ENCODE measurements around the gene ALKBH1.
A peak's percentile ranks its signal among the peaks of the same experiment; 100 is the strongest.
"Not testable (repeated sequence)": the region's sequence is repeated elsewhere in the genome, so short reads cannot be mapped to it uniquely, and the experiment has no call there.

Gene ALKBH1, protein sequence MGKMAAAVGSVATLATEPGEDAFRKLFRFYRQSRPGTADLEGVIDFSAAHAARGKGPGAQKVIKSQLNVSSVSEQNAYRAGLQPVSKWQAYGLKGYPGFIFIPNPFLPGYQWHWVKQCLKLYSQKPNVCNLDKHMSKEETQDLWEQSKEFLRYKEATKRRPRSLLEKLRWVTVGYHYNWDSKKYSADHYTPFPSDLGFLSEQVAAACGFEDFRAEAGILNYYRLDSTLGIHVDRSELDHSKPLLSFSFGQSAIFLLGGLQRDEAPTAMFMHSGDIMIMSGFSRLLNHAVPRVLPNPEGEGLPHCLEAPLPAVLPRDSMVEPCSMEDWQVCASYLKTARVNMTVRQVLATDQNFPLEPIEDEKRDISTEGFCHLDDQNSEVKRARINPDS

DNA sequence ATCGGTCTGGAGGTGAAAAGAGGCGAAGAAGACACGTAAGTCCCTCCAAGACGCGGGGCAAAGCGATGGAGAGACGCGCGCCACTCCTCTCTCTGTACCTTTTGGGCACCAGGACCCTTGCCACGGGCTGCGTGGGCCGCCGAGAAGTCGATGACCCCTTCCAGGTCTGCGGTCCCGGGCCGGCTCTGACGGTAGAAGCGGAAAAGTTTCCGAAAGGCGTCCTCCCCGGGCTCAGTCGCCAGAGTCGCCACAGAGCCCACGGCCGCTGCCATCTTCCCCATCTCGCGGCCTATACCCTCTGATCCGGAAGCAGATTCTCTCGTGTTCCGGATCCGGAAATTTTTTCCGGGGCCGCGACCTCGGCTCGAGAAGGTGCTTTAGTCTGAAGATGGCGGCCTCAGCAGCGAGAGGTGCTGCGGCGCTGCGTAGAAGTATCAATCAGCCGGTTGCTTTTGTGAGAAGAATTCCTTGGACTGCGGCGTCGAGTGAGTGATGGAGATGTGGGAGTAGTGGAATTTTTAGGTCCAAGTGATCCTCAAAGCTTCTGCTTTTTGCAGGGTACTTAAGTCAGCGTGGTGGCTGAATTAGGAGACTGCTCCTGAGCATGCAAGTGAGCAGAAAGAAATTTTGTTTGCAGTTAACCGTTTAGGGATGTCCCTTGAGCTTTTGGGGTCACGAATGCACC, at the start of gene ALKBH1, which contains the start of gene SLIRP:
ALKBH1 (minus strand) TSS at position 300 of the 685 bp plus-strand sequence; CDS start at position 281, 19 bp downstream.
SLIRP (plus strand) TSS at position 380 of the 685 bp plus-strand sequence; CDS start at position 389, 9 bp downstream.
- DNase-seq, result peak; percentile 66

DNA sequence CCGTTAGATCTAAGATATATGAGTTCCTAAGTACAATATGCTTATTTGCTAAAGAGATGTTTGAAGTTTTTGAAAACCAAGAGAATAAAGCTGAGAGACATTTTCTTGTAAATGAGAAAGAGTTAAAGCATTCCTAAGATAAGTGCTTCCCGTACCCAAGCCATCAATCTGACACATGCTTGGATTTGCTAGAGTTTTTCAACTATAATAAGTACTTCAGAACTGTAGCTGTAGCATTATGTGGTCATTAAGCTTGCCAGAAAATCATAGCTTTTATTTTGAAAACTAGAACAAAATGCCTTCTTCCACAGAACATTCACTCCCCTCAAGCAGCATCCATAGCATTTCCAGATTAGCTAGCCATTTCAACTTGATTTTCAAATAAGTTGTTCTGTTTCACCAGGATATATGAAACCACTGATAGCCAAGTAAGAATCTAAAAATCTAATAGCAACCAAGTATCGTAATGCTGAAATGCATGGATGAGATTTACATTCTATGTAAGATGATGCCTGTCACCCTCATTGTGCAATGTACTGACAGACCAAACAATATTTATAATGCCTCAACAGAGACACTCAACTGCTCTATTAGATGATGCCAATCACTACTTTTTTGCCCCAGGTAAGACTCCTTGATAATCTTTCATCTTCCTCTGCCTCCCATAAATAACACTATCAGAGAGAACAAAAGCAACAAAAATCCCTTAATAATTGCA, 45.1 kb upstream of the ALKBH1 start:
- DNase-seq, result no peak

DNA sequence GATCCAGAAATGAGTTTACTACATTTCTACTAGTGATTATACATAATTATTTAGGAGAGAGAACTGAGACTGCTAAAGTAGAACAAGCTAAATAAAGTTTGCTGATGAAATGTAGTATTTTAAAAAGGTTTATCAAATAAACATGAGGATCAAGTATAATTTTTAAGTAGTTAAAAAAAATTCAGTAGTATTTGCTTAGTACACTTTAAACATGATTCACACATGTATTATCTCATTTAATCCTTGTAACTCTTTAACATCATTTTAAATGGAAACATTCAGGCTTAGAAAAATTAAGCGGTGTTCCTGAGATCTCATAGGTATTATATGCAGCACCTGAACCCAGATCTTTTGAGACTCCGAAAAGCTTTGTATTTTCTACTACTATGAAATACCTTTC, 44.4 kb upstream of the ALKBH1 start:
- DNase-seq, result no peak

DNA sequence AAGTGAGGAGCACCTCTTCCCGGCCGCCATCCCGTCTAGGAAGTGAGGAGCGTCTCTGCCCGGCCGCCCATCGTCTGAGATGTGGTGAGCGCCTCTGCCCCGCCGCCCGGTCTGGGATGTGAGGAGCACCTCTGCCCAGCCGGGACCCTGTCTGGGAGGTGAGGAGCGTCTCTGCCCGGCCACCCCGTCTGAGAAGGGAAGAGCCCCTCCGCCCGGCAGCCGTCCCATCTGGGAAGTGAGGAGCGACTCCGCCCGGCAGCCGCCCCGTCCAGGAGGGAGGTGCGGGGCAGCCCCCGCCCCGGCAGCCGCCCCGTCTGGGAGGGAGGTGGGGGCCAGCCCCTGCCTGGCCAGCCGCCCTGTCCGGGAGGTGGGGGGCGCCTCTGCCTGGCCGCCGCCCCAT, 39.6 kb upstream of the ALKBH1 start:
- not testable (repeated sequence) for DNase-seq

DNA sequence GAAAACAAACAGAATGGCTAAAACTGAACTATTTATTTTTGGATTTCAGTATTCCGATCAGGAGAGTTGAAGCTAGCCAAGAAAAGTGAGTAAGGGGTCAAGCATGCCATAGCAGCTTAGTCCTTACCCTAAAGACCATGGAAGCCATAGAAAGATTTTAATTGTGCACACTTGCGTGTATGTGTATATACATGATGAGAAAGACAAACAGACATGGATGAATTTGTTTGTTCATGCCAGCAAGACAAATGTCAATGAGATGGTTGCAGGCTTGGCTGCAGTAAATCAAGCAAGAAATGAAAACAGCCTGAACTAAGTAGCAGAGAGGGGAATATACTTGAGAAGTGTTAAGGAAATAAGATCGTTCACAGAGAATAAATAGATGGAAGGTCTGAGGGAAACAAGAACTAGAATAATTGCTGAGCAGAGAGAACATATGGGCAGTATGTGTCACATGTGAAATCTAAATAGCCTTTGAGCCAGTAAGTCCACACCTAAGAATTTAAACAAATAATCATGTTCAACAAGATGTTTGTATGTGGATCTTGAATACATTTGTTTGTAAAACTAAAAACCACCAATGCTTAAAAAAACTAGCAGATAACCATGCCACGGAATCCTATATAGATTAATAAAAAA, 38.4 kb upstream of the ALKBH1 start:
- no peak for DNase-seq

DNA sequence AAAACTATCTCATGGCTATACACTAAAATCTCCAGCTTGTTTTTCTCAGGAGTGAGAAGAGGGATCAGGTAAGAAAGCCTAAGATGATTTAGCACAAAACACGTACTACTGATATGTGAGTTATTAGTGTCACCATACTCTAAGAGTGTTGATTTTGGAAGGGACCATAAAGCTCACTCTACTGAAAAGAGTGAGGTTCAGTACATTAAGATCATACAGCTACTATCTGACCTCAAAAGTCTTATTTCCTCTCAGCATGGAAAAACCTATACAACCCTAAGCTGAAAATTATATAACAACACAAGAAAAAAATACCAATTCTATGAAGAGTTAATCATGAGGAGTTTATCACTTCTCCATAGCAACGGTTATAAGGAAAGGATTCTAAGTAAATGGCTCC, 33.6 kb upstream of the ALKBH1 start:
- no peak for DNase-seq

DNA sequence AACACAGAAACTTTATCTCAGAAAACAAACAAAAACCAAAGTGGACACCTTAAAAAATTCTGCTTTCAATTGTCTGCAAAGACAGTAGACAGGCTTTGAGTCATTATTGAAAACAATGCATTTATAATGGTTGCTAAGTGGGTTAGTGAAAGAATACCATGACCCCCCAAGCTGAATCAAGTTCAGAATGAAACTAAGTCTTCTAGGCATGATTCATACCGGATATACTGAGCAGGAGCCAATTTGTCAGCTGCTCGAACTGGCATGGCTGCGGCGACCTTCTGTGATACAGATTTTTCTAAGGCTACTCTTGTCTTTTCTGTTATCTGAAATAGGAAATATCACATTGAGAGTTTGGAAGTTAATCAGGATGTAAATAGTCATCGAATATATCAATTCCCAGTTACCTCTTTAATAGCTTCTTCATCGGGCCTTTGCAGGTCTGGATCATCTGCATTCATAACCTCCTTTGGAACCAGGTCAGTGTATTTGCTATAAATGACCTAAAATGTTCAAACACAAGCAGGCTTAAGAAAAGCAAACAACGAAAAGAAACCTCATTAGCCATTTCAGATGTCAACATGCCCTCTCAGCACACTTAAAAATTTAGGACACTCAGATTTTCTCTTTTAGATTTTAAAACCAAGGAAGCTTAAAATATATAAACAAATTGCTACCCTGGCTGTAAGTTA, 30.9 kb upstream of the ALKBH1 start:
- DNase-seq, result no peak

DNA sequence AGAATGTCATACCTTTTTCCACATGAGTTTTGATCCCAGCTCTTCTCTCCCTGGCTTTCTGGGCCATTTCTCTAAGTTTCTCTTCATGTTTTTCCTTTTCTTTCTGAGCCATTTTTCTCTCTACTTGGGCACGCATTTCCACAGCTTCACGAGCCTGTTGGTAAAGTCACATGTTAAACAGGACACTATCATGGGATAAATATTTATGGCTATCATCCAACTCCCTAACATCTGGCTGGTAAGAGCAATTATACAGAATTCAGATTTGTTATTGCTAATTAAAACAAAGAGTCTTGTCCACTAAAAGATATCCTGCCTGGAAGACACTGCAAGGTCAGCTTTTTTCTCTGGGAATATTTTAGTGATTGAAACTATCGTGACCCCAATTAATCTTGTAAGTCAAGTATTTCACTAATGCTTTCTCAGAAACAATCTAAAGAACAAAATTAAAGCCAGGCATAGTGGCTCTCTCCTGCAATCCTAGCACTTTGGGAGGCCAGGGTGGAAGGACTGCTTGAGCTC, 23.2 kb upstream of the ALKBH1 start:
- DNase-seq, result no peak

DNA sequence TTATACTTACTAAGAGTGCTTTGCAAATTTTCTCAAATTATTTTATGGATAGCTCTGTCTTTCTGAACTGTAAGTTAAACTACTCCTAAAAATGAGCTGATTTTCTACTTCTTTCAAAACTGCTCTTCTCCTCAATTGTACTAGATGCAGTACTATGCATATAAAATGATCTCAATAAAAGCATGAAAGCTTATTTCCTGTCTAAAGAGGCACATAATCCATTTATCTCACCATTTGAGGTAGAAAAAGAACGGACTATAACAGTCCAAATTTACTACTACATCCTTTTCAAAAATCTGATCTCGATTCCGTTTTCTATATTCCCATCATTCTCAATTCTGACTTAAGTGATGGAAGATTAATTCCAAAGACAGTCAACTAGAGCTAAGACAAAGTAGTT, 14.5 kb upstream of the ALKBH1 start:
- DNase-seq, result no peak

DNA sequence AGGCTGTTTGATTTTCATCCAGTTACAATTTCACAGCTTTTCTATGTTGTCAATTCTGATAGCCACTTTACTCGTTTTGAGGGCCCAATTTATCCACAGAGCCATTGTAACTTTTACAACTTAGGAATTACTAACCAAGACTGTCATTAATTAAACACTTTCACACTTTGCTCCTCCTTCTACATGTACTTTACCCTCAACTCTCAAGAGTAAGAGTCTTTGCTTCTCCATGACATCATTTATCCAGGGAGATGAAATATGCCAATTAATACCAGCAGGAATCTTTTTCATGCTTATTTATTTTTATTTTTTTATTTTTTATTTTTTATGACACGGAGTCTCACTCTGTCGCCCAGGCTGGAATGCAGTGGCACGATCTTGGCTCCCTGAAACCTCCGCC, 13.6 kb upstream of the ALKBH1 start:
- no peak for DNase-seq

DNA sequence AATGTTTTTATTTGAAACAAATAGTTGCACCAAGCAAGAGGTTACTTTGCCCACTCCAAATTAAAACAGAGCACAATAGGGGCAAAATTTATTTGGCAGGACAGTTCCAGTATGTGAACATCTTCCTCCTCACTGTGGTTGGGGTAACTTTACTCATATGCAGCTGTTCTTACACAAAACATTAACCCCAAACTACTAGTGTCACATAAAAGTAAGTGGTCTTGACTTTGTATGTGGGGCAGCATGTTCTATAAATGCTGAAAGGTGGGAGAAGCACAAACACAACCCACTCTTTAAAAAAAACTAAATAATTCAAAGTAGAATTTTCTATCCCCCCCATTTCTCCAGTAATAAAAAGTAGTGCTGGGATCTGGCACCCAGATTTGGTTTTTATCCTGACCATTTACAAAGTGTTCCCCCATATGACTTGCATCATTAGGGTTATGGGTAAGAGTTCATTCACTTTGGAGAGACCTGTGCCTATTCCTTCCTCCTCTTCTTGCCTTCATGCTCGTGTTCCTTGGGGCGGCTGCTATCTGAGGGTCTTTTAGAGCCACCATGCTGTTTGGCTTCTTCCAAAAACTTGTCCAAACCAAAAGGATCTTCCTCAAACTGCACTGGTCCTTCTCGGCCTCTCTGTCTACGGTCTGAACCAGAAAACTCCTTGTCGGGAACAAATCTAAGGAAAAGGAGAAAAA, 9.9 kb upstream of the ALKBH1 start:
- no peak for DNase-seq

DNA sequence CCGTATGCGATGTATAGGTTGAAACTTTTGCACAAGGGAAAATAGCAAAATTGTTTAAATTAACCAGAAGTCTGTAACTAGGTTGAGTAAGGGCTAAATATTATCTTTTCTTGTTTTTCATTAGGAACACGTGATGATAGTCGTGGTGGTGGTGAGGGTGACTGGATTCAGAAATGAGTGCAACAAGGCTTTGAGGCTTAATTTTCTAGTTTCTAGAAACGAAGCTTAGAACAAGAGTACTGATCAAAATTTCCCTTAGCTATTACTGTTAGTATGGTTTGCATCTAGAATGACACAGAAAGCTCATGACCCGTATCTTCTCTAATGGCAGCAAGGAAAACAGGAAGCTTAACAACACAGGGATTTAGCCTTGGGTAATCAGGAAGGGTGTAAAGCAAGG, 7.1 kb upstream of the ALKBH1 start:
- no peak for DNase-seq

DNA sequence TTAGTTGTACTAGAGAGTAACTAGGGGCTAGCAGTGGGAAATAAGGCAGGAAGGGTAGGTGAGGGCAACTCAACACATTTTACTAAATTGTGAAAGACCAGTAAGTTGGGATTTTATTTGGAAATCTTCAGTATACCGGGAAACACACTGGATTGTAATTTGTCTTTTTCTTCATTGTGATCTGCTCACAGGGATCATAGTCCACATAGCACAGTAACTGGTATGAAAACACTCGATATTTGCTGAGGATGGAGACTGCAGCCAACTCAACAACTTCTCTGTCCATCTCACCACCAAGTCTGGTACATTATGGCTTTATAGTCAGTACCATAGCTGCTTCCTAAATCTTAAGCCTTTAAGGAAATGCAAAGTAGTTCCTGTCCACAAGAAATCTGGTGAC, 2.5 kb upstream of the ALKBH1 start:
- DNase-seq, result no peak

DNA sequence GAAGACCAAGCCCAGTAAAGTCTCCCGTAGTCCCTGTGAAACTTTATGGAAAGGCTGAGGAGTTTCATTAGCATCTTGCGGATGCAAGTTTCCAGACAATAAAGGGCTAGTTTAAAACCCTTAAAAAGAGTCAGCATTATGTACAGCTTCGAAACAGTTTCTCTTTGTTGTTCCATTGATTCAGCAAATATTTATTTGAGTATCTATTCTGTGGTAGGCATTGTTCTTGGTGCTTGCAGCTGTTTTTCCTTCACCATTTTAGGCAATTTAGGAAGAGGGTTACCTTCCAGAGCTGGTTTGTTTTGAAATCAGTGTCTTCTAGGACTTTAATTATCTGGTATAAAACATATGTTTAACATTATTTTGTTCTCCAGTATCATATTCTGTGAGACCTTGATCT, 1.6 kb upstream of the ALKBH1 start:
- DNase-seq, result no peak

DNA sequence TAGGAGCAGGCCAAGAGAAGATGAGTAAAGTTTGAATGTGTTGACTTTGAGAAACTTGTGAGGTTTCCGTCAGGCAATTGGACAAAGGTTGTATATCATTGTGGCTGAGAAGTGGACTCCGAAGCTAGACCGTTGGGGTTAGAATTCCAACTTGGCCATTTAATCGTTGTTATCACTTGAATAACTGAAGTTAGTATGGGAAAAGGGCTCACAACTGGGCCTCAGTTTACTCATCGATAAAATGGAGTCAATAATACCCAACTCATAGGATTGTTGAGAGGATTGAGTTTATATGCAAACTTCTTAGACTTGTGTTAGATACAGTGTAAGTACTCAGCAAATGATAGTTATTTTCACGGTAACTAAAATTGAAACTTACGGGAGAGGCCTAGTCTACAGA, 926 bp upstream of the ALKBH1 start:
- DNase-seq, result no peak

DNA sequence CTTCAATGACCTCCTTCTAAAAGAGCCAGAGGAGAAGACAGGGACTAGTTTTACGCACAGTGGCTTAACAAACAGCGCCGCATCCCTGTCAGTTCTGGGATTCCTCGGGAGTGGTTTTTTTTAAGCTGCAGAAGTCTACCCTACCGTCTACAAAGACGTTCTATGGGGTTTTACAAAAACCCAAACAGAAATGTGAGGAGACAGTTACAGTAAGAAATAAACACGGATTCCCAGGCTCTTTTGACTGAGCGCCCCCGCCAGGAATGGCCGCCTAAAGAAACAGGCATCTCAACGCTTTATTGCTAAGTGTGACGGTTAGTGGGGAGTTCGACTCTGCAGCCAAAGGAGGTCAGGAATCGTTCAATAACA, 484 bp downstream of the ALKBH1 start:
- peak; percentile 16 for DNase-seq

DNA sequence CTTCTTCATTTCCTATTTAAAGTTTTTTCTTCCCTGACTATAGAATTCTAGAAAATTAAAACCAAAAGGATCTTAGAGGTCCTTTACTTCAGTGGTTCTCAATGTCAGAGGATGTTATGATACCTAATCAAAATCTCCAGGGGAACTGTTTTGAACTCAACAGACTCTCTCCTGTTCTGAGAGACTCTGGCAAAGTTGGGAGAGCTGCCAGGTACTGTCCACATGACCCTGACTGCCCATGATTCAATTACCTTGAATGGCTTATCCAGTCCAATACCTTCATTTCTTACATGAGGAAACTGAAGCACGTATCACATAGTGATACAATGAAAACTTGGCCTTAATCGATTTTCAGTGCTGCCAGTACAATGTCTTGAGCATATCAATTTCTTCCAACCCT, 16.6 kb downstream of the ALKBH1 start:
- no peak for DNase-seq

DNA sequence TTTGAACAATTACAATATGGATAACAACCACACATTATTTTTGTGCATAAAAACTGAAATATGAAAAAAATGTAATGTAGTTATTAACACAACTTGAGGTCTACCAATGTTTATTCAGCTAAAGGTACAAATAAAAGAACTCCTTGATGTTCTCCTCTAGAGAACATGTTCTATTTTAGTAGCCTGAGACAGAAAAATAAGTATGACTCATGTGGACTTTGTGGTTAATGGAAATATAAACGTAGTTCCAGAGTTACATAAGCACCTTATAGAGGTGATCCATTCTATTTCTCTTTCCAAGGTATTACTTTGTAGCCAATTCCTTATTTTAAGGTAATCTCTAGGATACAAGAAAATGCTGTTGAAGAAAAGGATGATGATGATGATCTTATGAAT, 25.7 kb downstream of the ALKBH1 start:
- DNase-seq, result no peak

DNA sequence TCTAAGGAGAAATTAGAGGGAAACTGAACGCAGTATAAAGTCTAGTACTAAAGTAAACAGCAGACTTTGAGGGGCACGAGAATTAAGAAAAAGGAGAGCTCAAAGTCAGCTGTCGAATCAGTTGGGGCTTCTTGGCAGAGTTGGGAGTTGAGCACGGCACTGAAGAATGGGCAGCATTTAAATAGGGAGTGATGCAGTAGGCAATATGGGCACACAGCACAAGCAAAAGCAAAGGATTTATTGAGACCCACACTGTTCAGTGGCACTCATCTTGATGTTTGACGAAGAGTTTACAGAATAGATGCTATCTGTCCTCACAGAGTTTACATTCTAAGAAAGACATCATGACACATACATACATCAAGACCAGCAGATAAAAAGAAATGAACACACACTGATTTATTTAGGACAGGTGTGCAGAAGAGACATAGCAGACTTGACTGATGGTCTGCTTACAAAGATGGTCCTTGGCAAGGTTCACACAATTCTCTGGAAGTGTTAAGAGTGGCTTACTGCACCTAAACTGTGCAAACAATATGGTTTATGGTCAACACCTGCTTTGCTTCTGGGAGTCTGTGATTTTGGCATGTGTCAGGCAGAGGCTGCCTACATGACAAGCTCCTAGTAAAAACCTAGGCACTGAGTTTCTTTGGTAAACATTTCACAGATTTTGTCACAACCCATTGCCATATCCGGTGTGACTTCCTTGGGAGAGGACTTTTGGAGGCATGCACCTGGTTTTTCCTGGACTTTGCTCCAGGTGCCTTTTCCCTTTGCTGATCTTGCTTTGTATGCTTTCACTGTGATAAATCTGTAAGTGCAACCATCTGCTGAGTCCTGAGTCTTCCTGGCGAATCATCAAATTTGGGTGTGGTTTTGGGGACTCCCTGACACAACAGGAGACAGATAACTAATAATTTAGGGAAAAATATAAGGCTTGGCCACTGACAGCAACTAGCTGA, 26.3 kb downstream of the ALKBH1 start:
- DNase-seq, result no peak

DNA sequence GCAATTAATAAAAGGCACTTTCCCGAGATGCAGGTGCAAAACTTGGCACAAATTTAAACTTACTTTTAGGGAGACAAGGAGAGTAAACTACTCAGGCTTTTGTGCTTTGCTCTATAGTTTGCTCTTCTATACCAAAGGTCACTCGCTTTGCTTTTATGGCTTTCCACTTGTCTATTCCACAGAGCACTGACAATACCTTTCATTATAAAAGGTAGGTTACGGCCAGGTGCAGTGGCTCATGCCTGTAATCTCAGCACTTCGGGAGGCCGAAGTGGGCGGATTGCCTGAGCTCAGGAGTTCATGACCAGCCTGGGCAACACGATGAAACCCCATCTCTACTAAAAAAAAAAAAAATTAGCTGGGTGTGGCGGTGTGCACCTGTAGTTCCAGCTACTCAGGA, 32.9 kb downstream of the ALKBH1 start:
- DNase-seq, result no peak

DNA sequence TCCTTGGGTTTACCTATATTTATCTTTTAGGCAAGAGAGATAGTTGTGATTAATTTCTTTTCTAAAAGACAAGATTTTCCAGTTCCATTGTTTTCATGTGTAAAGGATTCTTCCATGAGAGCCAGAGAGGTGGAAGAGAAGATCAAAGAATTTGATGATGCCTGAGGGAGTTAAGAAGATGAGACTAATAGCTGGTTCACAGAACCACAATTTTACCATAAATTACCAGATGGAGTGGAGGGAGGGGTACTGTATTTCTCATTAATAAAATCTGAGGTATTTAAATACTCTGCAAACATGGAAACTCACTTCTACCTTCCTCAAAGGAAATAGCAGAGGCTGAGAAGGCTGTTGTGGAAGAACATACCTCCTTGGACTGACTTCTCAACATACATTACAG, 34.6 kb downstream of the ALKBH1 start:
- DNase-seq, result no peak

Data from NCI-H526 treated with DMSO at 0.1 percent for 48 hours (cell line).